Eye (tissue), 1 donor: Measurements from ENCODE around the gene SINHCAF.
A peak's percentile ranks its signal among the peaks of the same experiment; 100 is the strongest.
"Not testable (repeated sequence)": the region's sequence is repeated elsewhere in the genome, so short reads cannot be mapped to it uniquely, and the experiment has no call there.

Experiments
- DNase-seq: peaks from one replicate; pipeline ENCODE4 v3.0.0-alpha.2; 2015

SINHCAF gene

GRCh38 chr12:31306866-31307265 is 19.1 kb downstream of the SINHCAF start:
- no peak for DNase-seq

DNA sequence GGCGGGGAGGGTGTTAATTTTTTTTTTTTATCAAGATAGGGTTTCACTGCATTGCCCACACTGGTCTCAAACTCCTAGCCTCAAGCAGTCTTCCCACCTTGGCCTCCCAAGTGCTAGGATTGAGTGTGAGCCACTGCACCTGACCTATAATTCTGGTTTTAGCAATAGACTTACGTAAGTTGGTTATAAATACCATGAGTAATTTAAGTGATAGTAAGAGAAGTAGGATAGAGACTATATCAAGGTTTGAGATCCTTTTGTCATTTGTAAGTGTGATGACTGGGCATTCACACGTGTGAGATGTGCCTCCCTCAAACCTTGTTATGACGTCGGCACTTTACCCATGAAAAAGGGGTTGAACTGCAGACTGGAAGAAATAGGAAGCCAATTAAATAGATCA is 22.5 kb downstream of the SINHCAF start:
- no peak for DNase-seq

DNA sequence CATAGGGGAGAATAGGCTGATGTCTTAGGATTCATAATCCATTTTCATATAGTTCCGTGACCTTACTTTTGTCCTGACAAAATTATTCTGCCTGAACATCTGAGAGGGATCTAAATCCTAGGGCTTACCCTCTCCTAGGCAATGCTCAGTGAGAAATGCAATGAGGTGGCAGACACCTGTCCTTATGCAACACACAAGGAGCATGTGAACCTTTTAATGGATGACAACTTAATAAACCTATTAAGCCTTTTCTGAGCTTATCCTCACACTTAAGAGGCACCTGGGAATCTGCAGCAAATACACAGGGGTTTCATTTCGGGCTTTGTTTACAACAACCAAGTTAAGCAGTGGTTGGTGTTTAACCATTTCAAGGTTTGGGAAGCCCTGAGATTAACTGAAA is 24.6 kb downstream of the SINHCAF start:
- no peak for DNase-seq

- DNase-seq = no peak
These were observed 25.2 kb downstream of the SINHCAF start for GRCh38 chr12:31300783-31301182.

- no peak for DNase-seq
These were observed 25.6 kb downstream of the SINHCAF start for GRCh38 chr12:31300341-31300740.

DNA sequence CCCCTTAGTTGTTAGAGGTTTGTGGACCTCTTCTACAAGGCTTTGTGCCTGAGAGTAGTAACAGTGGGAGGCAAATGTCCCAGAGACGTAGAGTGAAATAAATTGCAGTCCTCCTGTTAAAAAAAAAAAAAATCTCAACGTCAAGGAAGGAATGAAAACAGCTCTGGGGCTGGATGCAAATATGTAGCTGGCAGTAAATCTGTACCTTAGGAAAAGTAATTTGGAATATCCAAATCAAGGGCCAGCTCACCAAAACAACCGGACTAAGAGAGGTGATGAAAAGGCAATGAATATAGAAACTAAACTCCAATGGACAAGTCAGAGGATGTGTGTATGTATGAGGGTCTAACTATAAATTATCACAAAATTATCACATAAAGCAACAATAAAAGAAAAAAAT is 27.0 kb downstream of the SINHCAF start:
- no peak for DNase-seq

- no peak for DNase-seq
These were observed 27.4 kb downstream of the SINHCAF start for GRCh38 chr12:31298515-31298910.

DNA sequence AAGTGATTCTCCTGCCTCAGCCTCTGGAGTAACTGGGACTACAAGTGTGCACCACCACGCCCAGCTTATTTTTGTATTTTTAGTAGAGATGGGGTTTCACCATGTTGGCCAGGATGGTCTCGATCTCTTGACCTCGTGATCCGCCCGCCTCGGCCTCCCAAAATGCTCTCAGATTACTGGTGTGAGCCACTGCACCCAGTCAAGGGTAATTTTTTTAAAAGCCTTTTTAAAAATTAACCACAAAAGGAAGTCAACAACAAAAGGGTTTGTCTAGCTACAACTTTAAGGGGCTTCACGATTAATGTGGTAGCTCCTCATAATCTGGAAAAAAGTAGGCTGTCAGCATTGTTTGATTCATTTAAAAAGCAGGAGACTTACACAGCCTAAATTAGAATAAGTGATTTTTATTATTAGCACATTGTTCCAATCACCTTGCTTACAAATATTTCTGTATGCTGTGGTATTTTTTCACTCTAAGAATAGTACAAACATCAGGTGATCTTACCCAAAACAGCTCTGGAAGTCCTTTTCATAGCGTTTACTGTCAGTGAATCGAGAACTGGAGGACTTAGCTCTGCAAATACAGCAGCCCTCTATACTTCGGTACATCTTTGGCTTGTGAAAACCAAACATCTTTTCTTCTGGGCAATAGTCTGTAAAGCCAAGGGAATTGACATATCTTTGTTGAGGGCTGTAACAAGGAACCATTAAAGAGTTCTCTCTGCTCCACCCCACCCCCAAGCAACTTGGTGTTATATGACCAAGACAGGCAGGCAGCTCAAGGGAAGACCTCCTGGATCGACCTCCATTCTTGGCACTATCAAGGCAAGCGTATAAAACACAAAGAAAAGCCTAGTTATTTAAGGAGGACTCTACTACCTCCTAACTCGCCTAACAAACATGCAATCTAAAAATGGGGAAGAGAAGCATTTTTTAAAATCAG is 28.1 kb downstream of the SINHCAF start:
- no peak for DNase-seq

- no peak for DNase-seq
These were observed 36.5 kb downstream of the SINHCAF start for GRCh38 chr12:31289441-31289840.

GRCh38 chr12:31288381-31288780 is 37.6 kb downstream of the SINHCAF start:
- DNase-seq = no peak

- no peak for DNase-seq
These were observed 45.8 kb downstream of the SINHCAF start for GRCh38 chr12:31280183-31280582.

- no peak for DNase-seq
These were observed 46.5 kb downstream of the SINHCAF start for GRCh38 chr12:31279390-31279924.

DNA sequence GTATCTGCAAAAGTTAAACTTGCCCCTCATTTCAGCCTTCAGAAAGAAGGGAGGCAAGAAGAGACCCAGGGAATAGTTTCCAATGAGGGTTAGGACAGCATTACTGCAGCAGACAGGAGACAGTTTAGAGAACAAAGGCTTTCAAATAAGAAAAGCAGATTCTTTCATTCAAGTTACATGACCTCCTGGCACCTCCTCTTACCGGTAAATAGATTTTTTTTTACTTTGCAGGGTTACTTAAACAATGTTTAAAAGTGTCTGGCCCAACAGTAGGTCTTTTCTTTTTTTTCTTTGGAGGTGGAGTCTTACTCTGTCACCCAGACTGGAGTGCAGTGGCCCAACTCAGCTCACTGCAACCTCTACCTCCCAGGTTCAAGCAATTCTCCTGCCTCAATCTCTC is 47.1 kb downstream of the SINHCAF start:
- DNase-seq = no peak

DNA sequence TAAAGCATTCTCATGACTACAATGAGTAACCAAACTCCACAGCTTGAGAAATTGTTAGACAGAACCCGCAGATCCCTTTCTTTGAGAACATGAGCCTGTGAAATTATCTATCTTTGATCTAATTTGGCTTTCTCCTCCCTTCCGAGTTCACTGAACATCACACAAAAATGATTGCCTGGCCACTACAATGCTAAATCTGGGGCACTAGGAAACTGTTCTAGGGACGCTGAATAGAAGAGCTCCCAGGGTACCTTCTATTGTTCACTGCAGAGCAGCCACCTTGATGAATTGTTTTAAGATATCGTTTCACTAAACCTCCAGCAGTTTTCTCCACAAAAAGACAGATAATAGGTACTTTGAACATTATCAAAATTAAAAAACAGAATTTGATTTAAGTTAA is 47.5 kb downstream of the SINHCAF start:
- DNase-seq = peak; percentile 42

DNA sequence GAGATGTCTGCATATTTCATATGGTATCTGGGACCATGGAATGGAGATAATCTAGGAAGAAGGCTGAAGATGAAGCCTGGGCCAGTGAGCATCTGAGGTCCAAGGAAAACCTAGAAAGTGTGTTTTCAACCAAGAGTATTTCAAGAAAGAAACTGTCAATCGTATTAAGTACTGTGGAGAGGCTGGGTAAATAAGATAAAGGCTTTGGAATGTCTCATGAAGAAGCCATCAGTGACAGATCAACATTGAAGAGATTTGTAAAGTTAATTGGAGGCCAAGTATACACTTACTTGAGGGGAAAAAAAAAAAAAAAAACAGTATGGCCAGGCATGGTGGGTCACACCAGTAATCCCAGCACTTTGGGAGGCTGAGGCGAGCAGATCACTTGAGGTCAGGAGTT is 48.9 kb downstream of the SINHCAF start:
- DNase-seq = no peak

- no peak for DNase-seq
These were observed 50.5 kb downstream of the SINHCAF start for GRCh38 chr12:31275491-31275890.

DNA sequence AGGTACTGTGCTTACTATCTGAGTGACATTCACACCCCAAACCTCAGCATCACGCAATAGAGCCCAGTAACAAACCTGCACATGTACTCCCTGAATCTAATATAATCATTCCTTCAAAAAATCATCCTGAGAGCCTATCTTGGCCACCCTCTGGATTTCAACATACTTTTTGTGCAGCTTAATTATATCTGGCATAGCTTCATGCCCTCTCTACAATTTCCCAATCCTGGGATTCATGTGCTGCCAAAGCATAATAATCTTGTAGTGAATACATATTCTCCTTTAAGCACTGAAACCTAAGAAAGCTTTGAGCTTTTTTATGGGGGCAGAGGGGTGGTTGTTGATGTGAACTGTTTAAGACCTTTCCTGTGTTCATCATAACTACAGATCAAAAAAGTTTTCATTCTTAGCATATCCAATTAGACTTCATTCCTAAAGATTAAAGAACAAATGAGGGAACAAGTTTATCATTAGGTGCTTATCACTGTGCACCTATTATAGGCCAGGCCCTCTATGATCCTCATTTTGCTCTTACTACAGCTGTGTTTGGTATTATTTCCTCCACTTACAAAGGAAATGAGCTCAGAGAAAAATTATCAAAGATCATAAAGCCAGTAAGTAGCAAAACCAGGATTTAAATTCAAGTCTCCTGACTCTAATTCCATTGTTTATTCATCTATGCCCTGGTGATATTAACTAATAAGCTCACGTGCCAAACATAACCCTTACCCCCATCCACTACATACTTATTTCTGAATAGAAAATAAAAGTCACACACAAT is 51.2 kb downstream of the SINHCAF start:
- DNase-seq = no peak

DNA sequence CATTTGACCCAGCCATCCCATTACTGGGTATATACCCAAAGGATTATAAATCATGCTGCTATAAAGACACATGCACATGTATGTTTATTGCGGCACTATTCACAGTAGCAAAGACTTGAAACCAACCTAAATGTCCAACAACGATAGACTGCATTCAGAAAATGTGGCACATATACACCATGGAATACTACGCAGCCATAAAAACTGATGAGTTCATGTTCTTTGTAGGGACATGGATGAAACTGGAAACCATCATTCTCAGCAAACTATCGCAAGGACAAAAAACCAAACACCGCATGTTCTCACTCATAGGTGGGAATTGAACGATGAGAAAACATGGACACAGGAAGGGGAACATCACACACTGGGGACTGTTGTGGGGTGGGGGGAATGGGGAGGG is 52.2 kb downstream of the SINHCAF start:
- DNase-seq = not testable (repeated sequence)

DNA sequence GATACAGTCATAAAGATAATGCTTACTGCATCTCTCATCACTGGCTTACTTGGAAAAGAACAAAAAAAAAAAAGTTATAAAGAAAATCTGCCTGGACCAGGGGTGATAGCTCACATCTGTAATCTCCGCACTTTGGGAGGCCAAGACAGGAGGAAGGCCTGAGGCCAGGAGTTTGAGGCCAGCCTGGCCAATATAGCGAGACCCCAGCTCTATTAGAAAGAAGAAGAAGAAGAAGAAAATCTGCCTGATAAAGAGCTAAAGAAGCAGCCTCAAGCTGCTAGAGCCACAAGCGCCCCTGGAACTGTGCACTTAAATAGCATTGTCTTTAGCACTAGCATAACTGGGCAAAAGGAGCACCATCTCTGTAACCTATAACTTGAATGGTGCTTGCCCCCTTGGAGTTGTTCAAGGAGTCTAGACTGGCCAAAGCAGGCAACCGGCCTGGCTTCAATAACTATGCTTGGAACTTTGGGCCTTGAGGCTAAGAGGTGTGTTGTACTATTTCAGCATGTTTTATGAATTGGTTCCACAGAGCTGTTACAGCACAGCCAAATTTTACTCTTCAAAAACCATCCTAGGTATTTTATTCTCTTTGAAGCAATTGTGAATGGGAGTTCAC is 53.2 kb downstream of the SINHCAF start:
- DNase-seq = no peak

DNA sequence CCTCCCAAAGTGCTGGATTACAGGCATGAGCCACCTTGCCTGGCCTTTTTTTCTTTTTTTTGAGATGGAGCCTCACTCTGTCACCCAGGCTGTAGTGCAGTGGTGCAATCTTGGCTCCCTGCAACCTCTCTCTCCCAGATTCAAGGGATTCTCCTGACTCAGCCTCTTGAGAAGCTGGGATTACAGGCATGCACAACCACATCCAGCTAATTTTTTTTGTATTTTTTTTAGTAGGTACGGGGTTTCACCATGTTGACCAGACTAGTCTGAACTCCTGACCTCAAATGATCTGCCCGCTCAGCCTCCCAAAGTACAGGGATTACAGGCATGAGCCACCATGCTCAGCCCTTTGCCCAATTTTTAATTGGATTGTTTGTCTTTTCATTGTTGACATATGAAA is 58.0 kb downstream of the SINHCAF start:
- no peak for DNase-seq

GRCh38 chr12:31265722-31266121 is 60.2 kb downstream of the SINHCAF start:
- DNase-seq = no peak

- no peak for DNase-seq
These were observed 62.3 kb downstream of the SINHCAF start for GRCh38 chr12:31263661-31264060.

DNA sequence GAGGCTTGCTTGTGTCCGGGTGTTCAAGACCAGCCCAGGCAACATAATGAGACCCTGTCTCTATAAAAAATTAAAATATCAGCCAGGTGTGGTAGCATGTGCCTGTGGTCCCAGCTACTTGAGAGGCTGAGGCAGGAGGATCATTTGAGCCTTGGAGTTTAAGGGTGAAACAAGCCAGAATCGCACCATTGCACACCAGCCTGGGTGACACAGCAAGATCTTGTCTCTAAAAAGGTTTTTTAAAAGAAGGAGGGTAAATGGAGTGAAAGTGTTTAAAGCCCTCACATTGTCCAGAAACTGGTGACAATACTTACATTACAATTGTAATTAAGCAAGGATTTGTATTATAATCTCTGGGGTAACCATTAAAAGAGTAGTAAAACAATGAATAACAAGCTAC is 64.2 kb downstream of the SINHCAF start:
- no peak for DNase-seq
